Prostate gland (tissue), 2 donors: ENCODE measurements around the gene ANKK1.

ENCODE experiments used
- POLR2A ChIP-seq: fragments of 450-650 bp; IDR thresholded peaks from one replicate; pipeline ENCODE4 v1.6.1; 2016; ENCODE audit warnings: antibody characterized with exemption, mild to moderate bottlenecking
- POLR2AphosphoS5 ChIP-seq: sonication (generic); formaldehyde crosslinking; IDR thresholded peaks from one replicate; pipeline ENCODE4 v1.6.1; 2017; ENCODE audit warnings: antibody characterized with exemption
- TF ChIP-seq, protein P1 (sequence below), 4 experiments: fragments of 200-600 bp in 2 of 4; fragments of 450-650 bp in 2 of 4; sonication (generic) in 2 of 4; IDR thresholded peaks; 1 replicate in 3 of 4; 2 replicates in 1 of 4; pipeline ENCODE4 v1.5.1; 2016 to 2019; ENCODE audit warnings: antibody characterized with exemption in 4 of 4, mild to moderate bottlenecking in 2 of 4, moderate library complexity in 2 of 4

- TF ChIP-seq, protein P1, sequence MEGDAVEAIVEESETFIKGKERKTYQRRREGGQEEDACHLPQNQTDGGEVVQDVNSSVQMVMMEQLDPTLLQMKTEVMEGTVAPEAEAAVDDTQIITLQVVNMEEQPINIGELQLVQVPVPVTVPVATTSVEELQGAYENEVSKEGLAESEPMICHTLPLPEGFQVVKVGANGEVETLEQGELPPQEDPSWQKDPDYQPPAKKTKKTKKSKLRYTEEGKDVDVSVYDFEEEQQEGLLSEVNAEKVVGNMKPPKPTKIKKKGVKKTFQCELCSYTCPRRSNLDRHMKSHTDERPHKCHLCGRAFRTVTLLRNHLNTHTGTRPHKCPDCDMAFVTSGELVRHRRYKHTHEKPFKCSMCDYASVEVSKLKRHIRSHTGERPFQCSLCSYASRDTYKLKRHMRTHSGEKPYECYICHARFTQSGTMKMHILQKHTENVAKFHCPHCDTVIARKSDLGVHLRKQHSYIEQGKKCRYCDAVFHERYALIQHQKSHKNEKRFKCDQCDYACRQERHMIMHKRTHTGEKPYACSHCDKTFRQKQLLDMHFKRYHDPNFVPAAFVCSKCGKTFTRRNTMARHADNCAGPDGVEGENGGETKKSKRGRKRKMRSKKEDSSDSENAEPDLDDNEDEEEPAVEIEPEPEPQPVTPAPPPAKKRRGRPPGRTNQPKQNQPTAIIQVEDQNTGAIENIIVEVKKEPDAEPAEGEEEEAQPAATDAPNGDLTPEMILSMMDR (IDR thresholded peaks at IDR 0.05), result no peak
- TF ChIP-seq POLR2A, result no peak
- TF ChIP-seq POLR2AphosphoS5, result no peak
Observed at GRCh38 chr11:113426686-113427085, 39.1 kb downstream of the ANKK1 start.
